Liver (tissue), 9 donors: ENCODE data around the gene PPARA. TPM values are rescaled to one million over a fixed set of nuclear protein-coding genes. Genes with fewer than 3 reads are reported as not detected.

Experiments used
- DNase-seq: peaks from one replicate; pipeline ENCODE4 v3.0.0-alpha.2; 2017; ENCODE audit warnings: low spot score
- H3K27ac ChIP-seq, 2 donors: one replicate each; pipeline ENCODE4 v1.7.0; 2013; ENCODE audit warnings: inconsistent platforms in 2 of 2, low read length in 2 of 2, control low read depth in 1 of 2, low read depth in 1 of 2, mild to moderate bottlenecking in 1 of 2
- H3K27me3 ChIP-seq, 4 donors: one replicate each; pipeline versions ENCODE4 v1.6.1 to v1.7.0; 2013; ENCODE audit warnings: low read length in 3 of 4, inconsistent platforms in 1 of 4, mild to moderate bottlenecking in 1 of 4, moderate library complexity in 1 of 4; ENCODE audit not compliant: control insufficient read depth in 4 of 4, insufficient read depth in 4 of 4
- H3K36me3 ChIP-seq, 4 donors: one replicate each; pipeline versions ENCODE4 v1.6.1 to v1.7.0; 2013; ENCODE audit warnings: low read length in 3 of 4, mild to moderate bottlenecking in 3 of 4, low read depth in 1 of 4, moderate library complexity in 1 of 4; ENCODE audit not compliant: control insufficient read depth in 4 of 4, insufficient read depth in 3 of 4
- H3K4me1 ChIP-seq, 4 donors: one replicate each; pipeline versions ENCODE4 v1.6.1 to v1.7.0; 2013; ENCODE audit warnings: low read length in 3 of 4, mild to moderate bottlenecking in 3 of 4, moderate library complexity in 1 of 4; ENCODE audit not compliant: control insufficient read depth in 4 of 4, insufficient read depth in 4 of 4
- H3K4me3 ChIP-seq, 3 donors: one replicate each; pipeline versions ENCODE4 v1.6.1 to v1.7.0; 2013; ENCODE audit warnings: low read length in 3 of 3, control low read depth in 1 of 3, low read depth in 1 of 3, mild to moderate bottlenecking in 1 of 3
- H3K9ac ChIP-seq, 2 donors: one replicate each; pipeline ENCODE4 v1.7.0; 2013; ENCODE audit warnings: low read length in 2 of 2, mild to moderate bottlenecking in 2 of 2, moderate library complexity in 2 of 2, control low read depth in 1 of 2, low read depth in 1 of 2
- H3K9me3 ChIP-seq, 4 donors: one replicate each; pipeline versions ENCODE4 v1.6.1 to v1.7.0; 2013; ENCODE audit warnings: low read length in 3 of 4; ENCODE audit not compliant: control insufficient read depth in 4 of 4
- EGR1 ChIP-seq, 2 donors: IDR thresholded peaks; 2 replicates each; pipeline ENCODE4 v1.6.1; 2016 to 2018; ENCODE audit warnings: antibody characterized with exemption in 2 of 2, low read depth in 2 of 2
- FOXA2 ChIP-seq: IDR thresholded peaks from 2 replicates; pipeline ENCODE4 v1.6.1; 2016; ENCODE audit warnings: antibody characterized with exemption
- GABPA ChIP-seq, 2 donors: IDR thresholded peaks in 1 of 2; conservative IDR thresholded peaks in 1 of 2; 2 replicates each; pipeline ENCODE4 v1.6.1; 2016; ENCODE audit warnings: antibody characterized with exemption in 2 of 2, mild to moderate bottlenecking in 1 of 2, moderate library complexity in 1 of 2
- HNF4A ChIP-seq, 2 donors: conservative IDR thresholded peaks; 2 replicates each; pipeline ENCODE4 v1.6.1; 2016; ENCODE audit warnings: antibody characterized with exemption in 2 of 2, mild to moderate bottlenecking in 2 of 2
- HNF4G ChIP-seq: IDR thresholded peaks from 2 replicates; pipeline ENCODE4 v1.6.1; 2016; ENCODE audit warnings: antibody characterized with exemption
- JUND ChIP-seq, 2 donors: IDR thresholded peaks; 2 replicates each; pipeline ENCODE4 v1.6.1; 2016; ENCODE audit warnings: antibody characterized with exemption in 2 of 2
- NR2F2 ChIP-seq: IDR thresholded peaks from 2 replicates; pipeline ENCODE4 v1.6.1; 2016; ENCODE audit warnings: antibody characterized with exemption
- RAD21 ChIP-seq, 2 donors: IDR thresholded peaks; 2 replicates each; pipeline ENCODE4 v1.6.1; 2016; ENCODE audit warnings: antibody characterized with exemption in 2 of 2, mild to moderate bottlenecking in 2 of 2
- RXRA ChIP-seq, 2 donors: IDR thresholded peaks; 2 replicates each; pipeline ENCODE4 v1.6.1; 2017 to 2018; ENCODE audit warnings: antibody characterized with exemption in 2 of 2, mild to moderate bottlenecking in 1 of 2
- YY1 ChIP-seq: IDR thresholded peaks from 2 replicates; pipeline ENCODE4 v1.6.1; 2016; ENCODE audit warnings: antibody characterized with exemption, mild to moderate bottlenecking
- WGBS: extraction: QIAGEN DNeasy Blood & Tissue Kit; methylation state at CpG from one replicate; pipeline ENCODE4 v1.1.7; 2013; 5-methylcytosine and 5-hydroxymethylcytosine counted together
- polyA plus RNA-seq, 2 donors: library from polyadenylated mRNA; stranded (reverse) in 1 of 2; unstranded in 1 of 2; fragments of 200-250 nt in 1 of 2; fragments of >200 nt in 1 of 2; fragmentation: Nextera tagmentation in 1 of 2; extraction: Ambion mirVana in 1 of 2; gene quantifications; one replicate each; pipeline versions ENCODE4 v1.2.1 to v1.2.3, GENCODE V29; 2013 to 2015
- total RNA-seq, 2 donors: library from RNA; depleted of rRNA; stranded (reverse); fragments of >200 nt; gene quantifications; one replicate each; pipeline ENCODE4 v1.2.3, GENCODE V29; 2014
- TF ChIP-seq, protein P1 (sequence below): IDR thresholded peaks from 2 replicates; pipeline ENCODE4 v1.6.1; 2016; ENCODE audit warnings: antibody characterized with exemption, mild to moderate bottlenecking
- TF ChIP-seq, protein P2 (sequence below): fragments of 150-350 bp; IDR thresholded peaks from 2 replicates; pipeline ENCODE4 v1.5.1; 2017; ENCODE audit warnings: improper control_type of control experiment, low read depth, low read length; ENCODE audit not compliant: missing input control
- TF ChIP-seq, protein P3 (sequence below): IDR thresholded peaks from 2 replicates; pipeline ENCODE4 v1.6.1; 2016; ENCODE audit warnings: antibody characterized with exemption
- donor health status: healthy.
- donor health status: healthy.
- donor health status: healthy.
- donor health status: healthy.
- donor health status: healthy.

The PPARA gene
- total and polyA plus RNA-seq, 4 donors: 31.2 to 78.8 (median 41.3) TPM

DNA sequence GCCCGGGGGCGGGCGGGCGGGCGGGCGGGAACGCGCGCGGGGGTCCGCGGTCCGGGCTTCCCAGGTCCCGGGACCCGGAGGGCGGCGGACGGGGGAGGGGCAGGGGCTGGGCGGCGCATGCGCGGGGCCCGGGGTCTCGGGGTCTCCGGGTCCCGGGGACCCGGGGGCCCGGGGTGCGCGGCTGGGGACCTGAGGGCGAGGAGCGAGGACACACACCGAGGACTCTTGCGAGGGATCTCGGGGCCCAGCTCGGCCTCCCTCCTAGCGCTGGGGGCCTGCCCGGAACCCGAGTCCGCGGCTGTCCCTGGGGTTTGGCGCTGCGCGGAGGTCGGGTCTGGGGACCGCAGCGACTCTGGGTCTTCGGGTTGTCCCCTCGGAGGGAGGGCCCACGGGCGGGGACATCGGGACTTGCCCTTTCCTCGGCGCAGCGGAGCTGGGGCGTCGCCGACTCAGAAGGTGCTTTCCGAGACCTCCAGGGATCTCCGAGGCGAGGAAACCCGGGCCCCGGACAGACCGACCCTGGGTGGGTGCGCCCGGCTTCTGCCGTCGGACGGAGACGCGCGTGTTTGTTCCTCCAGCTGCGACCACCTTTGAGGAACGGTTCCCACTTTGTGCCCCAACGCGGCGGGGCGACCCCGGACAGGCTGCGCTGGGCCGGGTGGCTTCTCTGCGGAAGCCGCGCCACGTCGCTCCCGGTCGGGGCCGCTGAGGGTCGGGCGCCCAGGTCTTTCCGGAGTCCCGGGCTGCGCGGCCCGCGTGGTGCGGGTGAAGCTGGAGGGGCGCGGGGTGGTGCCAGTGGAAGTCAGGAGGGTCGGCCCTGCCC lies 540 bp downstream of the PPARA start:
- Histone ChIP-seq H3K4me1 (peaks cover 7 to 76% (median 57%) of the 10 kb centered on the region in 4 donors), H3K36me3 (peaks cover 0 to 2% (median 0%) of the 10 kb centered on the region in 4 donors), H3K9ac (peak overlapping the region; percentile 77 to 88)

DNA sequence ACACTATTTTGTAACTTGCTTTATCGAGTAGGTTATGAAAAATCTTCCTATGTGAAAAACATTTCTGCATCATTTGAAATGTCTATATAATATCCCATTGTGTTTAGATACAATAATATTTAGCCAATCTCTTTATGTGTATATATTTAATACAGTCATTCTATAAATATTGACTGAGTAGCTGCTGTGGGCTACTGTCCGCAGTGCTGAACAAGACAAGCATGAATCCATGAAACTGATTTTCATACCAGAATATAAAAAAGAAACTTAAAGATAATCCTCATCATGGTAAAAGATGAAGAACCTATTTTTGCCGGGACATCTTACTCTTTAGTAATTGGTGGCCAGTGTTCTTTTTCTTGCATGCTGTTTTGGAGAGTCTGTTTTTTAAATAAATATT lies 3.6 kb downstream of the PPARA start:
- H3K27ac ChIP-seq: no peak overlapping the region
- peak overlapping the region in 1 of 3 donors; percentile 10 for H3K4me3 ChIP-seq
- TF ChIP-seq, protein P1, sequence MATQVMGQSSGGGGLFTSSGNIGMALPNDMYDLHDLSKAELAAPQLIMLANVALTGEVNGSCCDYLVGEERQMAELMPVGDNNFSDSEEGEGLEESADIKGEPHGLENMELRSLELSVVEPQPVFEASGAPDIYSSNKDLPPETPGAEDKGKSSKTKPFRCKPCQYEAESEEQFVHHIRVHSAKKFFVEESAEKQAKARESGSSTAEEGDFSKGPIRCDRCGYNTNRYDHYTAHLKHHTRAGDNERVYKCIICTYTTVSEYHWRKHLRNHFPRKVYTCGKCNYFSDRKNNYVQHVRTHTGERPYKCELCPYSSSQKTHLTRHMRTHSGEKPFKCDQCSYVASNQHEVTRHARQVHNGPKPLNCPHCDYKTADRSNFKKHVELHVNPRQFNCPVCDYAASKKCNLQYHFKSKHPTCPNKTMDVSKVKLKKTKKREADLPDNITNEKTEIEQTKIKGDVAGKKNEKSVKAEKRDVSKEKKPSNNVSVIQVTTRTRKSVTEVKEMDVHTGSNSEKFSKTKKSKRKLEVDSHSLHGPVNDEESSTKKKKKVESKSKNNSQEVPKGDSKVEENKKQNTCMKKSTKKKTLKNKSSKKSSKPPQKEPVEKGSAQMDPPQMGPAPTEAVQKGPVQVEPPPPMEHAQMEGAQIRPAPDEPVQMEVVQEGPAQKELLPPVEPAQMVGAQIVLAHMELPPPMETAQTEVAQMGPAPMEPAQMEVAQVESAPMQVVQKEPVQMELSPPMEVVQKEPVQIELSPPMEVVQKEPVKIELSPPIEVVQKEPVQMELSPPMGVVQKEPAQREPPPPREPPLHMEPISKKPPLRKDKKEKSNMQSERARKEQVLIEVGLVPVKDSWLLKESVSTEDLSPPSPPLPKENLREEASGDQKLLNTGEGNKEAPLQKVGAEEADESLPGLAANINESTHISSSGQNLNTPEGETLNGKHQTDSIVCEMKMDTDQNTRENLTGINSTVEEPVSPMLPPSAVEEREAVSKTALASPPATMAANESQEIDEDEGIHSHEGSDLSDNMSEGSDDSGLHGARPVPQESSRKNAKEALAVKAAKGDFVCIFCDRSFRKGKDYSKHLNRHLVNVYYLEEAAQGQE: peak; percentile 98
- TF ChIP-seq GABPA (IDR thresholded peaks at IDR 0.05 in 1 of 2, conservative IDR thresholded peaks at IDR 0.05 in 1 of 2): no peak
- WGBS: 54% methylated on average over 3 of the region's 3 CpGs
- DNase-seq: no peak
- H3K9me3 ChIP-seq: no peaks in the 10 kb centered on the region
- peaks cover 8 to 73% (median 59%) of the 10 kb centered on the region in 4 donors for H3K4me1 ChIP-seq
- H3K27me3 ChIP-seq: no peaks in the 10 kb centered on the region
- peaks cover 0 to 3% (median 3%) of the 10 kb centered on the region in 4 donors for H3K36me3 ChIP-seq
- no peak overlapping the region for H3K9ac ChIP-seq

More for the DNA sequence above, 540 bp downstream of the PPARA start:
- peak overlapping the region; percentile 87 for H3K27ac ChIP-seq
- no peaks in the 10 kb centered on the region for H3K27me3 ChIP-seq
- H3K4me3 ChIP-seq: peak overlapping the region; percentile 84 to 90 (median 85)
- under 1% methylated on average over 101 of the region's 101 CpGs for WGBS
- H3K9me3 ChIP-seq: no peaks in the 10 kb centered on the region
- peak; percentile 70 for DNase-seq
- no peak for TF ChIP-seq FOXA2
- TF ChIP-seq HNF4G: no peak
- TF ChIP-seq NR2F2: no peak

DNA sequence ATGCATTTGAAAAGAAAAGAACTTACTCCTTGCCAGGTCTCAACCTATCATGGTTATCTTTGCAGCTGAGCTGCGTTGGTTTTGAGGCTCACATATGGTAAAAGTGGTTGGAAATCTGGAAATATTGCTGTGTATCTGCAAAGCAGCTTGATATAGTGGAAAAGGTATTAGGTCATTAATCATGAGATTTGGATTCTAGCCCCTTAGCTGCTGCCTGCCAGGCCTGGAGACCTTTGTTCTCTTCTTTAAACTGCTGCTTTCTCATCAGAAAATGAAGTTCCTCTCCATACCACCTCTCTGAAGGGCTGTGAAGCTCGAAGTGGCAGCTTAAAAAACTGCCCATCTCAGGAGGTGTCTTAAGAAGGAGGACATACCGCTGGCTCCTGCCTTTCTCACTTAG lies 5.7 kb downstream of the PPARA start:
- peaks cover 0 to 6% (median 3%) of the 10 kb centered on the region in 4 donors for H3K36me3 ChIP-seq
- no peaks in the 10 kb centered on the region for H3K9me3 ChIP-seq
- no peak for DNase-seq
- TF ChIP-seq HNF4A (conservative IDR thresholded peaks at IDR 0.05) (peak; percentile 50 to 73), EGR1 (IDR thresholded peaks at IDR 0.05; ENCODE audit: low read depth in 2 of 2) (peak in 1 of 2 donors; percentile 37), YY1 (peak; percentile 48), NR2F2 (no peak), RXRA (IDR thresholded peaks at IDR 0.05) (peak in 1 of 2 donors; percentile 59), JUND (IDR thresholded peaks at IDR 0.05) (peak in 1 of 2 donors; percentile 51), RAD21 (IDR thresholded peaks at IDR 0.05) (peak in 1 of 2 donors; percentile 19), HNF4G (no peak)
- TF ChIP-seq, protein P2, sequence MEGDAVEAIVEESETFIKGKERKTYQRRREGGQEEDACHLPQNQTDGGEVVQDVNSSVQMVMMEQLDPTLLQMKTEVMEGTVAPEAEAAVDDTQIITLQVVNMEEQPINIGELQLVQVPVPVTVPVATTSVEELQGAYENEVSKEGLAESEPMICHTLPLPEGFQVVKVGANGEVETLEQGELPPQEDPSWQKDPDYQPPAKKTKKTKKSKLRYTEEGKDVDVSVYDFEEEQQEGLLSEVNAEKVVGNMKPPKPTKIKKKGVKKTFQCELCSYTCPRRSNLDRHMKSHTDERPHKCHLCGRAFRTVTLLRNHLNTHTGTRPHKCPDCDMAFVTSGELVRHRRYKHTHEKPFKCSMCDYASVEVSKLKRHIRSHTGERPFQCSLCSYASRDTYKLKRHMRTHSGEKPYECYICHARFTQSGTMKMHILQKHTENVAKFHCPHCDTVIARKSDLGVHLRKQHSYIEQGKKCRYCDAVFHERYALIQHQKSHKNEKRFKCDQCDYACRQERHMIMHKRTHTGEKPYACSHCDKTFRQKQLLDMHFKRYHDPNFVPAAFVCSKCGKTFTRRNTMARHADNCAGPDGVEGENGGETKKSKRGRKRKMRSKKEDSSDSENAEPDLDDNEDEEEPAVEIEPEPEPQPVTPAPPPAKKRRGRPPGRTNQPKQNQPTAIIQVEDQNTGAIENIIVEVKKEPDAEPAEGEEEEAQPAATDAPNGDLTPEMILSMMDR: no peak
- TF ChIP-seq, protein P3, sequence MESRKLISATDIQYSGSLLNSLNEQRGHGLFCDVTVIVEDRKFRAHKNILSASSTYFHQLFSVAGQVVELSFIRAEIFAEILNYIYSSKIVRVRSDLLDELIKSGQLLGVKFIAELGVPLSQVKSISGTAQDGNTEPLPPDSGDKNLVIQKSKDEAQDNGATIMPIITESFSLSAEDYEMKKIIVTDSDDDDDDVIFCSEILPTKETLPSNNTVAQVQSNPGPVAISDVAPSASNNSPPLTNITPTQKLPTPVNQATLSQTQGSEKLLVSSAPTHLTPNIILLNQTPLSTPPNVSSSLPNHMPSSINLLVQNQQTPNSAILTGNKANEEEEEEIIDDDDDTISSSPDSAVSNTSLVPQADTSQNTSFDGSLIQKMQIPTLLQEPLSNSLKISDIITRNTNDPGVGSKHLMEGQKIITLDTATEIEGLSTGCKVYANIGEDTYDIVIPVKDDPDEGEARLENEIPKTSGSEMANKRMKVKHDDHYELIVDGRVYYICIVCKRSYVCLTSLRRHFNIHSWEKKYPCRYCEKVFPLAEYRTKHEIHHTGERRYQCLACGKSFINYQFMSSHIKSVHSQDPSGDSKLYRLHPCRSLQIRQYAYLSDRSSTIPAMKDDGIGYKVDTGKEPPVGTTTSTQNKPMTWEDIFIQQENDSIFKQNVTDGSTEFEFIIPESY: peak; percentile 24
- WGBS: 50% methylated on average over 3 of the region's 3 CpGs
- peak overlapping the region; percentile 45 to 49 for H3K9ac ChIP-seq
- H3K4me3 ChIP-seq: peak overlapping the region in 1 of 3 donors; percentile 32
- peak overlapping the region; percentile 77 to 81 for H3K27ac ChIP-seq
- peaks cover 18 to 87% (median 75%) of the 10 kb centered on the region in 4 donors for H3K4me1 ChIP-seq
- H3K27me3 ChIP-seq: no peaks in the 10 kb centered on the region
